Activated naive CD4-positive, alpha-beta T cell treated with anti-CD3 and anti-CD28 coated beads, Interleukin-2, amount 50 U/mL, for 24 hours (primary cell): Measurements from ENCODE around the gene PRKG1.
"Not testable (repeated sequence)": the region's sequence is repeated elsewhere in the genome, so short reads cannot be mapped to it uniquely, and the experiment has no call there.

Experiments
- H3K27ac Mint-ChIP-seq: one replicate; pipeline ENCODE4 v1.8.0; 2021; ENCODE audit warnings: mild to moderate bottlenecking, mixed read lengths
- H3K27me3 Mint-ChIP-seq: one replicate; pipeline ENCODE4 v1.8.0; 2021; ENCODE audit warnings: mixed read lengths
- H3K36me3 Mint-ChIP-seq: one replicate; pipeline ENCODE4 v1.8.0; 2021; ENCODE audit warnings: mixed read lengths
- H3K4me1 Mint-ChIP-seq: one replicate; pipeline ENCODE4 v1.8.0; 2021; ENCODE audit warnings: mixed read lengths
- H3K4me3 Mint-ChIP-seq: one replicate; pipeline ENCODE4 v1.8.0; 2021; ENCODE audit warnings: mild to moderate bottlenecking, mixed read lengths
- H3K9me3 Mint-ChIP-seq: one replicate; pipeline ENCODE4 v1.8.0; 2021; ENCODE audit warnings: mixed read lengths

The PRKG1 gene

DNA sequence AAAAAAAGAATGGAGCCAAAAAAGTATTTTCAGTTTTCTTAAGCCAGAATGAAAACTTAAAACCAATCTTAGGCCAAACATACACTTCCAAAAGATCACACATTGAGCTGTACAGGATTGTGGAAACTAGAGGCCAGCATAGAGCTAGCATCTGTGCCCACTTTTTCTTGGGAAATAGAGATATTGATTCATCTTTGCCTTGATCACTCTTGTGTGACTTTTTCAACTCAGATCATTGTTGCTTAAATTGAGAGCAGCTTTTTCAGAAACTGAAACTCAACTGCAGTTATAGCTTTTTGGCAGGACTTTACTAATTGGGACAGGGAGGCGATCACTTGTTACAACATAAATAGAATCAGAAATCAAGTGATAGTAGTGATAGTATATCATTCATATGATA is 132.2 kb downstream of the PRKG1 start:
- no peaks in the 10 kb centered on the region for H3K27me3 Mint-ChIP-seq
- no peak overlapping the region for H3K4me3 Mint-ChIP-seq
- no peak overlapping the region for H3K27ac Mint-ChIP-seq
- no peaks in the 10 kb centered on the region for H3K36me3 Mint-ChIP-seq
- H3K9me3 Mint-ChIP-seq, result no peaks in the 10 kb centered on the region
- H3K4me1 Mint-ChIP-seq, result no peaks in the 10 kb centered on the region

DNA sequence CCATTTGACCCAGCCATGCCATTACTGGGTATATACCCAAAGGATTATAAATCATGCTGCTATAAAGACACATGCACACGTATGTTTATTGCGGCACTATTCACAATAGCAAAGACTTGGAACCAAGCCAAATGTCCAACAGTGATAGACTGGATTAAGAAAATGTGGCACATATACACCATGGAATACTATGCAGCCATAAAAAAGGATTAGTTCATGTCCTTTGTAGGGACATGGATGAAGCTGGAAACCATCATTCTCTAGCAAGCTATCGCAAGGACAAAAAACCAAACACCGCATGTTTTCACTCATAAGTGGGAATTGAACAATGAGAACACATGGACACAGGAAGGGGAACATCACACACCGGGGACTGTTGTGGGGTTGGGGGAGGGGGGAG is 138.7 kb downstream of the PRKG1 start:
- H3K27ac Mint-ChIP-seq, H3K36me3 Mint-ChIP-seq, H3K9me3 Mint-ChIP-seq, H3K27me3 Mint-ChIP-seq, H3K4me1 Mint-ChIP-seq, H3K4me3 Mint-ChIP-seq: not testable (repeated sequence)

DNA sequence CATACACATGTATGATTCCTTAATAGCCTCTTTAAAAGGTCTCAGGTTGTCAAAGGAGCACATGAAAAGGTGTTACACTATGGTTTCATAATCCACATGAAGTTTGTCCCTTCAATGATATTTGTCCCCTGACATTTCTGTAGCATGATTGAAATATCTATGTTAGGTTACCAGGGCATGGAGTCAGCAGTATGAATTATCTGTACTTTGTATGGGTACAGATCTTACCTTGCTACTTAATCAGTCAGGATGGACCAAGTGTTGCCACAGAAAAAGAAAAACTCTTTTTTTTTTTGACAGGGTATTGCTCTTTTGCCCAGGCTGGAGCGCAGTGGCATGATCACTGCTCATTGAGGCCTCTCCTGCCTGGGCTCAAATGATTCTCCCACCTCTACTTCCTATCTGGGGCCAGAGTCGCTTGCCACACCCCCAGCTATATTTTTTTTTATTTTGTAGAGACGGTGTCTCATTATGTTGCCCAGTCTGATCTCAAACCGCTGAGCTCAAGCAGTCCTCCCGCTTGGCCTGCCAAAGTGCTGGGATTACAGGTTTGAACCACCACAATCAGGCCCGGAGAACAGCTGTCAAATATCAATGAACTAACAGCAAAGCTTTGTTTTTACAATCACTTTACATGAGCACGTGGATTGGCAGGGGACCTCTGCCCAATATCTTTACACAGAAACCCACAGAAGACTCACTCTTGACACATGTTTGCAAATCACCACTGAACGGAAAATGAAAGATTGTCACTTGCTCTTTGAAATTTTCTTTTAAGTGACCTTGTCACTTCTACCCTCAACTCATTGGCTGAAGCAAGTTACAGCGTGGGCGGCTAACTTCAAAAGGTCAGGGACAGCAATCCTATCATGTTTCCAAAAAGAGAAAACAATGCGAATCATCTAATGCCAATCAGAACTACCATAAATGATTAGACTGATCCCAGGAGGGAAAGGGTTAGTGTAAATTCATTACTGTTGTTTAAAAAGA is 140.2 kb downstream of the PRKG1 start:
- Mint-ChIP-seq H3K36me3 (no peaks in the 10 kb centered on the region), H3K4me3 (no peak overlapping the region), H3K9me3 (no peaks in the 10 kb centered on the region), H3K27me3 (no peaks in the 10 kb centered on the region), H3K27ac (no peak overlapping the region), H3K4me1 (no peaks in the 10 kb centered on the region)

DNA sequence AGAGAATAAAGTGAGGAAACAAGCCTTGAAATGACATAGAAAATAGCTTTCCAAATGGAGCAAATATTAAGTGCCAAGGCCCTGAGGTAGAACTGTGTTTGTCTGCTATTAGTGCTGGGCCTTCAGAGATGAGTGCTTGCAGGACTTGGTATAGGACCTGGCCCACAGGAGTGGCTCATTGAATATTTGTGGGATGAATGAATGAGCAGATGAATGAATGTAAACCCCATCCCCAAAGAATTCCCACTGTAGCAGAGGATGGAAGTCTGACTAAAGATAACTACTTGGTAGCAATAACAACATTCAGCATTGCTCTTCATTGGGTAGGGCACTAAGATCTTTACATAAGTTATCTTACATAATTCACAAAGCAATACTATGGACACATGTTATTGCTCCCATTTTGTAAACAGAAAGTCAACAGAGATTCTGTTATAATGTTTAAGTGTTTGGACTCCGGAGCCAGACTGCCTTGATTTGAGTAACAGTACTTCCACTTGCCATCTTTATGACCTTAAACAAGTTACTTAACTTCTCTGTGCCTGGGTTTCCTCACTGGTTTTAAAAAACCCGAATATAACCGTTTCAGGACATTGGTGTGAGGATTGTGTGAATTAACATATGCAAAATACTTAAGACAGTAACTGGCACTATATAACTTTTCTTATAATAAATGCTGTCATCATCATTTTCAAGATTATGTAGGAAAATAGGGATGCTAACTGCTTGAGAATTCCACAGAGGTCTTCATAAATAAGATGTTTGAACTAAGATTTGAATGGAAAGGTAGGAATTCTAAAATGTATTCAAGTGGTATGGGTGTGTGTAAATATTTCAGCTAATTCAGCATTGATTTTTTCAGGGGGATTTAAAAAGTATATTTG is 141.9 kb downstream of the PRKG1 start:
- Mint-ChIP-seq H3K4me1 (no peaks in the 10 kb centered on the region), H3K27me3 (no peaks in the 10 kb centered on the region), H3K27ac (no peak overlapping the region)

DNA sequence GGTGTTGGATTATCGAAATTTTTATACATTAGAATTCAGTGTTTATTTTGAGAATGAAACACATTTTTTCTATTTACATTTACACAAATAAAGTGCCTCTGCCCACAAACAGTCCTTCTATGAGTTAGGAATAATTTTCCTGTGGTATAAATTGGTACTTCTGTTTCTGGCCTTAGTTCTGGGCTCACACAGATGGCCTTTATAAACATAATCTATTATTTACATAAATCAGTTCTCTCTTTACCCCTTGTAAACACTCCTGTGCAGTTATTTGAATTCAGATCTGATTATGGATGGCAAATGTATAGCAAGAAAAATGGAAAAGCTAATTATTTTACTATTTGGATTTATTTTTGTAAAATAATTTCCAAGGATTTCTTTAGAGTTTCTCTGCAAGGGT is 143.2 kb downstream of the PRKG1 start:
- no peaks in the 10 kb centered on the region for H3K9me3 Mint-ChIP-seq
- no peak overlapping the region for H3K27ac Mint-ChIP-seq
- H3K4me1 Mint-ChIP-seq, result no peaks in the 10 kb centered on the region
- H3K27me3 Mint-ChIP-seq, result no peaks in the 10 kb centered on the region
- H3K36me3 Mint-ChIP-seq, result no peaks in the 10 kb centered on the region
- no peak overlapping the region for H3K4me3 Mint-ChIP-seq

More for the DNA sequence above, 141.9 kb downstream of the PRKG1 start:
- Mint-ChIP-seq H3K36me3 (no peaks in the 10 kb centered on the region), H3K9me3 (no peaks in the 10 kb centered on the region), H3K4me3 (no peak overlapping the region)

DNA sequence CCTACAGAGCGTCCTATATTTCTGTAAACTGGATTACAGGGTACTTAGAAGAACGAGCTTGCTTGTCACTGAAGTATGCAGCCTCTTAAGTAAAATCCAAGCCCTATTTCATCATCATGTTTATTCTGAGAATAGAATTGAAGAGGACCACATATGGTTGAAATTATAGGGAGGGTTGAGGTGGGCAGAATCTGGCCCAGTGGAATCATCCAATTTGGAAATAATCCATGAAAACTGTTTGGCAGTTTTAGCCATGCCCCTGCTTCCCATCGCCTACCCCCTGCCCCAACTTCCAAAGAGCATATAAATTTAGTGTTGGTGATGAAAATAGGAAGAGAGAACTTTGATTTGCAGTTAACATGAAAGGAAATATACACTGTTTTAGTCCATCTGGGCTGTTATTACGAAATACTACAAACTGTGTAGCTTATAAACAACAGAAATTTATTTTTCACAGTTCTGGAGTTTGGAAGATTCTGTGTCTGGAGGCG is 150.4 kb downstream of the PRKG1 start:
- Mint-ChIP-seq H3K36me3 (no peaks in the 10 kb centered on the region), H3K4me1 (no peaks in the 10 kb centered on the region), H3K27me3 (no peaks in the 10 kb centered on the region), H3K4me3 (no peak overlapping the region), H3K9me3 (no peaks in the 10 kb centered on the region), H3K27ac (no peak overlapping the region)

DNA sequence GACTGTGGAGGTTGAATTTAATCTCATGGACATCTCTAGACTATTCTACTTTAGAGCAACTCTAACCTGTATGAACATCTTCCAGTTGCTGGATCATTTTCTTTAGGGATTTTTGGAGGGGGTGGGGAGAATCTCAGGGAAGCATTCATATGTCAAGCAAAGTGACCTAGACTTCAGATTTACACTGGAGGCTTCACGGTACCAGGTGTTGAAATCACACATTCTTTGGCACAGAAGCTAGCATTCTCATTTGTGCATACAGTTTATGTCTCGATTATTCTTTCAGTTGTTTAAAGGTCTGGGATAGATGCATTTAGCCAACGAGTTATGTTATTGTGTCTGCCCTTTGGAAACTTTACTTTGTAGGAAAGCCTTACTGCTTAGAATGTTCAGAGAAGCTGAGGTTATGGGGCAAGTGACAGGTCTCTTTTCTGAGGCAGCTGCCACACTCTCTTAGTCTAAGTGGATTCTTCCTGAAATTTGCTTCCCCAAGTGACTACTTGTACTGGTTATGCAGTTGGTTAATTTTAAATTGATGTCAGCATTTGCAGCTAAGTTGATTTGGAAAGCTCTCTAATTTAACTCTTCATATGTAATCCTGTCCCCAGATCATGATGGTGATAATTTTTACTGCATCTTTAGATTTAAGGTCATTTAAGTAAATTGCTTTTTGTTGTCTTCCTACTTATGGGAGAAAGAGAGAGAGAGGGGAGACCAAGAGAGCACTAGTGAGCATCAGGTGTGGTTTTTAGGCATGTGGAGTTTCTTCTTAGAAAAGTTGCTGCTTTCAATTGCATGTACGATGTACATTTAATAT is 153.8 kb downstream of the PRKG1 start:
- H3K27me3 Mint-ChIP-seq, result no peaks in the 10 kb centered on the region
- no peaks in the 10 kb centered on the region for H3K36me3 Mint-ChIP-seq
- no peaks in the 10 kb centered on the region for H3K9me3 Mint-ChIP-seq
- no peak overlapping the region for H3K4me3 Mint-ChIP-seq
- no peak overlapping the region for H3K27ac Mint-ChIP-seq
- H3K4me1 Mint-ChIP-seq, result no peaks in the 10 kb centered on the region

DNA sequence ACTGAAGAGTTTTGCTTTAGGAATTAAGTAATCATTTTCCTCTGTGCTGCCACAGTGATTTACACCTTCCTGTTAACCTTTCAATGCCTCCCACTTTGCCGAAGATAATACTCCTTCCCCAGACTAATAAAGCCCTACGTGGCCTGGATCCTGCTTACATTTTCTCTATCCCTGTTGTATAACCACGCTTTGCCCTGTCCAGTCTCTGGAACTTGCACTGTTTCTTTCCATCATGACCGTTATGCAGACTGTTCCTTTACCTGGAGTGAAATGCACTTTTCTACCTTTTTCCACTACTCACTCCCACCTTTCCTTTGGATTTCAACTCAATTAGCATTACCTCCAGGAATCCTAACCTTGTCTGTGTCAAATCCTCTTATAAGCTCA is 154.4 kb downstream of the PRKG1 start:
- no peaks in the 10 kb centered on the region for H3K4me1 Mint-ChIP-seq
- H3K9me3 Mint-ChIP-seq, result no peaks in the 10 kb centered on the region
- H3K36me3 Mint-ChIP-seq, result no peaks in the 10 kb centered on the region
- no peak overlapping the region for H3K4me3 Mint-ChIP-seq
- H3K27ac Mint-ChIP-seq, result no peak overlapping the region
- H3K27me3 Mint-ChIP-seq, result no peaks in the 10 kb centered on the region

DNA sequence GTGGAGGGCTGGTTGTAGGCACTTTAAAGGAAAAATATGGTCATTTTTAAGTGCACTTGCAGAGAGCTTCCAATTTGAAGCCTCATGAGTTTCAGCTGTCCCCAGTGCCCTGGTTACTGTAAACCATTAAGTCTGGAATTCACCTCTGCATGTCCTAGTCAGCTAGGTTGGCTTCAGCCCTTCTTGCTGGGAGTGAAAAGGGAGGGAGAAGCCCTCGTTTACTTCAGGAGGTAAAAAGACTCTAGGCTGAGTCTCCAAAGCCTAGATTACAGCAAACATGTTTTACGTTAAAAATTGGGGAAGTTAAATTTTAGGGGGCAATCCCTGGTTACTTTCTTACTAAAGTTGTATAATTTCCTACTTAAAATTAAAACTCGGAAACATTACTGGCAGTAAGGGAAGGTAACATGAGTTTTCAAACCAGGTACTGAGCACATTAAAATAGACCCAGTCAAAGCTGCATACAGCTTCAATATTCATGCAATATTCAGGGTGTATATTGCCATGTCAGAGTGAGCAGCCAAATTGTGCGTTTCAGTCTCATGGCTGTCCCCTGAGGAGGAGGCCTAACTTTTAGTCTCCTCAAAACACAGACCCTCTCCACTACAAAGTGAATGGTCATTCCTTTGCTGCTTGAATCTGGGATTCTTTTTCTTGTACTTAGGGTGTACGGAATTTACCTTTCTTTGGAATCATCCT is 156.7 kb downstream of the PRKG1 start:
- H3K4me1 Mint-ChIP-seq, result no peaks in the 10 kb centered on the region
- no peaks in the 10 kb centered on the region for H3K9me3 Mint-ChIP-seq
- H3K27me3 Mint-ChIP-seq, result no peaks in the 10 kb centered on the region
- no peak overlapping the region for H3K27ac Mint-ChIP-seq
- H3K36me3 Mint-ChIP-seq, result no peaks in the 10 kb centered on the region
- H3K4me3 Mint-ChIP-seq, result no peak overlapping the region

DNA sequence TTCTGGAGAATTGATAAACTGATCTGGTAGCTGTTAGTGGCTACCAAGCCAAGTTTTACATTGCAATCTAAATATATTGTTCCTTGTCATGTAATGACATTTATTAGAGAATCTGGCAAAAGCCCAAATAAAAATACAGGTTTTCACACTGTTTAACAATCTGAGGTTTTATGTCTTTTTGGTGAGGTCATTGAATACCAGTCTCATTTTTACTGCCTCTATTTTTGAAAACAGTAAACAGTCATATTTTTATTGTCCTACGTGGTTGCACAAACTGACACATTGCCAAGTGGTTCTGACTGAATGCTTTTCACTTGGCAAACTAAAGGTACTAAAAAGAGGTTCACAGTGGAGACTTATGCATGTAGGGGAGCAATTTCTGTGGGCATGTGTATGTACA is 157.5 kb downstream of the PRKG1 start:
- no peaks in the 10 kb centered on the region for H3K27me3 Mint-ChIP-seq
- H3K27ac Mint-ChIP-seq, result no peak overlapping the region
- no peaks in the 10 kb centered on the region for H3K9me3 Mint-ChIP-seq
- H3K4me3 Mint-ChIP-seq, result no peak overlapping the region
- H3K36me3 Mint-ChIP-seq, result no peaks in the 10 kb centered on the region
- no peaks in the 10 kb centered on the region for H3K4me1 Mint-ChIP-seq

DNA sequence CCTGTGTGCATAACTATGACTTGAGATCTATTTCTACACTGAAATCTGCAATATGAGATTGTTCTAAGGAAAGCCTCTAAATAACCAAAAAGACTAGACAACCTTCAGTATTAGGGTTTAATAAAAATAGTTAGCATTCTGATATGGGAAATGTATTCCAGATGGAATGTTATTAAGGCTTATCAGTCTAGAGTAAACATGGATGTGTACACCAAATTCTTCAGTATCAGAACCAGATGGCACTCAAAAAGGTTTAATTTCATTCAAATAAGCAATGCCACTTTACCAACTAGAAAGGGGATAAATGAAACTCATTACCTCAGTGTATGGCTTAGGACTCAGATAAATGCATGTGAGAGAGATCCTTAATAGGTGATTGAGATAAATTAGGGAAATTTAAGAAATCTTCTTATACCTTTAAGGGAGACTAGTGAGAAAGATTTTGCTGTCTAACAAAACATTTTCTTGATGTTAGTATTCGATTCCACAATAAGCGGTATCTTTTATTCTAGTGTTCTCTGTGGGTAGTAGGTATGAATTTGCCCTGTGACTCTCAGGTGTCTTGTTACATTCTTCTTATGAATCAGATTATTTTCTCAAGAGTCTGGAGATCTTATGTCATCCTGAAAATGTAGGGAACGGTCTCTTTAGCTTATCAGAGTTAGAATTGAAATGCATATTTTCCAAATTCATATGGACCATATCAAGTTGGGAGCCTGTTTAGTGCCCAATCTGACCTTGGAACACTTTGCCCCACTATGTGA is 159.2 kb downstream of the PRKG1 start:
- Mint-ChIP-seq H3K4me1 (no peaks in the 10 kb centered on the region), H3K27ac (no peak overlapping the region), H3K36me3 (no peaks in the 10 kb centered on the region), H3K9me3 (no peaks in the 10 kb centered on the region), H3K4me3 (no peak overlapping the region), H3K27me3 (no peaks in the 10 kb centered on the region)

DNA sequence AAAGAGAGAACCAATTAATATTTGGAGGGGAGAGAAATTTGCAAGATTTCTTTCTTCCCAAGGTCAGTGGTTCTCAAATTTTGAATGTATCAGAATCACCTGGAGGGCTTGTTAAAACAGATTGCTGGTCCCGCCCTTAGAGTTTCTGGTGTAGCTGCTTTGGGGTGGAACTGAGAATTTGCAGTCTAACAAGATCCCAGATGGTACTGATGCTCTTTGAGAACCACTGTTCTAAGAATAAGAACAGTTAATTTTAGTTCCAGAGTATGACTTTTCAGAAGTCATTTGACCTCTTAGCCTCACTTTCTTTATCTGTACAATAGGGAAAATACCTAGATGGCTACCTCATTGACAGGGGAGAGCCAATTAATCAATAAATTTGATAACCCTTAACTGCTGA is 161.6 kb downstream of the PRKG1 start:
- Mint-ChIP-seq H3K27me3 (no peaks in the 10 kb centered on the region), H3K27ac (no peak overlapping the region), H3K4me1 (no peaks in the 10 kb centered on the region), H3K36me3 (no peaks in the 10 kb centered on the region), H3K9me3 (peaks cover 4% of the 10 kb centered on the region), H3K4me3 (no peak overlapping the region)

DNA sequence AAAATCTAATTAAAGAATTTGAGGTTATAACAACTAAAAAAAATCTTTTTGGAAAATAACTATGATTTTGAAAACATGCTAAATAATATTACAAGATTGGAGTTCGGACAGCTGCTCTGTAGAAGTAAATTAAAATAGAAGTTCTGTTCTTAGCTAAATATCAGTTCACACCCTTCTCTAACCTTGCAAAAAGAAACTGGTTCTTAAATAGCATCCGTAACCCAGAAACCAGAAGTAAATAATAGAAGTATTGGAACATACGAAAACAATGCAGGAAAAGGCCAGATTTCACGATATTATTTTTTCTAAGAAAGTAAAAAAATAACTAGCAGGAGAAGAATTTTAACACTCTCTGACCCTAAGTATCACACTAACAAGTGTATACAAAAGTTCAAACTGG is 164.7 kb downstream of the PRKG1 start:
- no peaks in the 10 kb centered on the region for H3K27me3 Mint-ChIP-seq

DNA sequence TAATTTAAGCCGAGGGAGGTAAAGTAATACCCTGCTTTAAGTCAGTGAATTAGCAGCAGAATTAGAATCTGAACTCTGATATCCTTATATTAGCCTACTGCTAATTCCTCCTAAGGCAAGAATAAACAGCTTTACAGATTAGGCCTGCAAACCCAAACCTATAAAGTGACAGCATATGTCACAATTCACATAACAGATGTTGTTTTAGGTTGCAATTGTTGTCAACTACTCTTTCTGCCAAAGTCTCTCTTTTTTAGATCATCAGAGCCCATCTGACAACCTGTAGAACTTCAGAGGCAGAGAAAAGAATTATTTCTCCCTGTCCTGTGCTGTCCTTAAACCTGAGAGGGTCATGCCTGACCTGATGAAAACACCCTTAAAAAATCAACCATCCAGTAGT is 167.2 kb downstream of the PRKG1 start:
- H3K4me3 Mint-ChIP-seq, result no peak overlapping the region
- H3K27me3 Mint-ChIP-seq, result no peaks in the 10 kb centered on the region
- no peaks in the 10 kb centered on the region for H3K36me3 Mint-ChIP-seq
- no peak overlapping the region for H3K27ac Mint-ChIP-seq
- H3K4me1 Mint-ChIP-seq, result no peaks in the 10 kb centered on the region
- H3K9me3 Mint-ChIP-seq, result peaks cover 4% of the 10 kb centered on the region

More for the DNA sequence above, 164.7 kb downstream of the PRKG1 start:
- H3K36me3 Mint-ChIP-seq, result no peaks in the 10 kb centered on the region
- no peak overlapping the region for H3K4me3 Mint-ChIP-seq
- no peaks in the 10 kb centered on the region for H3K4me1 Mint-ChIP-seq
- peaks cover 4% of the 10 kb centered on the region for H3K9me3 Mint-ChIP-seq
- H3K27ac Mint-ChIP-seq, result no peak overlapping the region
